Cortex of kidney (tissue), 1 donor: ENCODE data around the gene PEX14.
"Not testable (repeated sequence)": the region's sequence is repeated elsewhere in the genome, so short reads cannot be mapped to it uniquely, and the experiment has no call there.

Experiments used
- DNase-seq: peaks from one replicate; lab custom pipeline; 2025; lab: John Stamatoyannopoulos, UW

The PEX14 gene

GRCh38 chr1:10450156-10450814 lies 24.5 kb upstream of the PEX14 start:
- no peak for DNase-seq

DNA sequence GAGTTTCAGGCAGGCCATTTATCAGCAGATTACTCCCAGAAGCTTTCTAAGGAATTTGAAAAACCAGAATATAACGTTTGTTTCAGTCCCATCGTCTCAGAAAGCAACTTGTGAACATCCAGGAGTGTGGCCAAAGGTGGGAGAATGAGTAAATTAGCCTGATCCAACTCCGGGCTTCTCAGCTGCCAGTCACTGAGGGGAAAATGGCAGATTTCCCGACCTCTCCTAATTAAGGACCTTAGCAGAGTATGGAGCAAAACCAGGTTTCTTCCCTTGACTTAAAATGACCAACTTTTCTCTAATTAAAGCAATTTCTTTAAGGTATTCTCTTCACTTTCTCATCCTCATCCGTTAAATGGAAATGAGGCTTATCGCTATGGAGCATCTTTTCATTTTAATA lies 23.9 kb upstream of the PEX14 start:
- no peak for DNase-seq

DNA sequence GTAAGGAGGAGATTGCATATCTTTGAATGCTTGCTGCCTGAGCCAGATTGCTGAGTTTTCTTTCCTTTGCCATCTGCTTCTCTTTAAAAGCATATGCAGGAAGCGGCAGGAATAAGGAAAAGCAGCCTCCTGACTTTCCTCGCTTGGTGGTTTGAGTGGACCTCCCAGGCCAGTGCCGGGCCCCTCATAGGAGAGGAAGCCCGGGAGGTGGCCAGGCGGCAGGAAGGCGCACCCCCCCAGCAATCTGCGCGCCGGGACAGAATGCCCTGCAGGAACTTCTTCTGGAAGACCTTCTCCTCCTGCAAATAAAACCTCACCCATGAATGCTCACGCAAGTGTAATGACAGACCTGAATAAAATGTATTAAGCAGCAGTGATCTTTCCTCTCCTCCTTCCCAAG lies 23.5 kb upstream of the PEX14 start:
- no peak for DNase-seq

DNA sequence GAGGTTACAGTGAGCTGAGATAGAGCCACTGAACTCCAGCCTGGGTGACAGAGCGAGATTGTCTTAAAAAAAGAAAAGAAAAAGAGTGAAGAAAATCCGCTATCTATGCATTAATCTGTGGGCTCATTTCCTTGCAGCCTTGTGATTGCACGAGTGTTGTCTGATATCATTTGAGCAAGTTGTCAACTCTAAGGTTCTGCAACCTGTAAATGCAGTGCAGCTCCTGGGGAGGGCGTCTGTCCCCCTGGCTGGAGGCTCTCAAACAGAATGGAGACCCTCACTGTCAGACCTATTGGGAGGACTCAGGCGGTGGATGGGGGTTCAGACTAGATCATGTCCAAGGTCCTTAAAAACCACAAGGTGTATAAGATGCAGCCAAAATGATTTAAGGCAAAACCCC lies 18.7 kb upstream of the PEX14 start:
- DNase-seq: no peak

DNA sequence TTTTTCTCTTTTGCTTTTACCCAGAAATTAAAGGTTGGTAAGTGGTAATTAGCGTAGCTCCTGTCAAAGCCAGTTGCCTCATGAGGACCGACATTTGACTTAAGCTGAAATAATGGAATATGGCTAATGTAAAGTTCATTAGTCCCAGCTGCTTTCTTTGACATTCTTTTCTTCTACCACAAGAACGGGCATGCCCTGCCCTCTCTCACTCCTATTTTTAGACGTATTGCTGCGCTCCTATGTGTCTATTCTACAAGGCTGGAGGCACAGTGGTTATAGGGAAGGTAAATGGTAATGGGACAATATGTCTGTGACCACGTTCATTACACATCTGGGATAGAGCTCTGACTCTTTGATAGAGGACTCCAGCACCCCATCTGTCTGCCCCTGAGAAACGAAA lies 18.1 kb upstream of the PEX14 start:
- DNase-seq: no peak

GRCh38 chr1:10457462-10457861 lies 17.3 kb upstream of the PEX14 start:
- DNase-seq: not testable (repeated sequence)

DNA sequence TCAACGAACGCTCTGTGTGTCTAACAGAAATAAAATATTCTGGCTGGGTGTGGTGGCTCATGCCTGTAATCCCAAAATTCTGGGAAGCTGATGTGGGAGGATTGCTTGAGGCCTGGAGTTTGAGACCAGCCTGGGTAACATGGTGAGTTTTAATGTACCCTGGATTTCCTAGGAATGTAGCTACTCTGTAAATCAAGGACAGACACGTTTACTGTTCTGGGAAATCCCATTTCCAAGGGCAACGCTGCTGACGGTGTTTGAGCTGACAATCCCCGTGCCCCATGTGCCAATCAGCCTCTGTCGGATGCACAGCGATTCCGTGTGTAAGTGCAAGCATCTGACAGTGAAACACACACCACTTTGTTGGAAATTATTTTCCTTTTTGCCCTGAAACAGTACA lies 16.9 kb upstream of the PEX14 start:
- DNase-seq: no peak

DNA sequence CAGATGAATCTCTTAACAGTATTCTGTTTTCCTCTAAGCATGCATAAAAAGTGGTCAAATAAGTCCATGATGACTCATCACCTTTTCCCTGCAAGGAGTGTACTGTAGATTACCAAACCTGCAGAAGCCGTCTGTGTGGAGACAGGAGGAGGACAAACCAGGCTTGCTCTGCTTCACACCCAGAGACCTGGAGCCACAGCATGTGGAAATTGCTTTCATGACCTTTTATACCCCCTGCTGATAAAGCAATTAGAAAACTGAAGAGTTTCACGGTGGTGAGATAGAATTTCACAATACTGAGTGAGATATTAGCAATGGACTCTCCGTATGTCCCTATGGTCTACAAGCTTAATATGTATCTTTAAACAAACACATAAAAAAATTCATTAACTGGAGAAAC lies 15.6 kb upstream of the PEX14 start:
- DNase-seq: no peak

- DNase-seq: no peak
These were observed 7.7 kb upstream of the PEX14 start for GRCh38 chr1:10467078-10467477.

- DNase-seq: no peak
These were observed 4.7 kb upstream of the PEX14 start for GRCh38 chr1:10470043-10470442.

- DNase-seq: no peak
These were observed 3.1 kb upstream of the PEX14 start for GRCh38 chr1:10471411-10472219.

- DNase-seq: no peak
These were observed 2.3 kb upstream of the PEX14 start, which contains the start of gene DFFA for GRCh38 chr1:10472220-10473144. DFFA (minus strand) TSS chr1:10472529; CDS start chr1:10472458, 71 bp downstream.

DNA sequence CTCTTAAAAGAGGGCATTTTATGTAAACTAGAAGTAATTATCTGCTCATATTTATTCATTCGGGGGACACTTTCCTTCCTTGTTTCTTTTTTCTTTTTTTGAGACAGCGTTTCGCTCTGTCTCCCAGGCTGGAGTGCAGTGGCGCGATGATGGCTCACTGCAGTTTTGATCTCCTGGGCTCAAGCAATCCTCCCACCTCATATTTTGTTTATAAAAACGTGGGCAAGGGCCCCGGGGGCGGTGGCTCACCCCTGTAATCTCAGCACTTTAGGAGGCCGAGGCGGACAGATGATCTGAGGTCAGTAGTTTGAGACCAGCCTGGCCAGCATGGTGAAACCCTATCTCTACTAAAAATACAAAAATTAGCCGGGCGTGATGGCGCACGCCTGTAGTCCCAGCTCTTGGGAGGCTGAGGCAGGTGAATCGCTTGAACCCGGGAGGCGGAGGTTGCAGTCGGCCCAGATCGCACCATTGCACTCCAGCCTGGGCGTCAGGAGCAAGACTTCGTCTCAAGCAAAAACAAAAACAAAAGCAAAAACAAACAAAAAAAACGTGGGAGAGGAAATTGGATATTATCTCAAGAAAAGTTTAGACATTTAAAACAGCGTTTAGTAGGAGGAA lies 1.5 kb upstream of the PEX14 start:
- no peak for DNase-seq

GRCh38 chr1:10474309-10474612 lies 489 bp upstream of the PEX14 start:
- DNase-seq: not testable (repeated sequence)

GRCh38 chr1:10475510-10475909 lies 760 bp downstream of the PEX14 start:
- no peak for DNase-seq

DNA sequence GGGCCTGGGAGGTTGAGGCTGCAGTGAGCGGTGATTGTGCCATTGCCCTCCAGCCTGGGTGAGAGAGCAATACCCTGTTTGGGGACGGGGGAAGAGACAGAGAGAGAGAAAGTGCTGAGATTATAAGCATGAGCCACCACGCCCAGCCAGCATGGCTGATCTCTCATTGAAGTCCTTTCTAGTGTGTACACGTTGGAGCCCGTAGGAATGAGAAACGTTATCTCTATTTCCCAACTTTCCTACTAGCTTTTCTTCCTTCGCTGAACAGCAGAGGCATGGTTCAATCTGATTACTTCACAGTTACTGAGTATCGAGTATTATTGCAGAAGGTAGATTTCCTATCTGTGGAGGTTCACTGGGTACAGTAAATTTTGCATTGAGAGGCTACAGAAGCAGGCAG lies 4.5 kb downstream of the PEX14 start:
- DNase-seq: no peak

DNA sequence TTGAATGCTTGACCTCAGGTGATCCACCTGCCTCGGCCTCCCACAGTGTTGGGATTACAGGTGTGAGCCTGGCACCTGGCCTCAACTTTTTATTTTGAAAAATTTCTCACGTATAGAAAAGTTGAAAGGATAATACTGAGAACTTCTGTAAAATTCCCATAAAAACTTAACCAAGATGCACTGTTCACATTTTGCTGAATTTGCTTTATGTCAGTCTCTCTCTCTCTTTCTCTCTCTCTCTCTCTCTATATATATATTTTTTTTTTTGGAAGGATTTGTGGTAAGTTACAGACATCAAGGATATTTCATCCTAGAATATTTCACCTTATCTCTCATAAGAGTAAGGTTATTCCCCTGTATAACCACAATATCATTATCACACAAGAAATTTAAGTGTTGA lies 5.9 kb downstream of the PEX14 start:
- DNase-seq: no peak

DNA sequence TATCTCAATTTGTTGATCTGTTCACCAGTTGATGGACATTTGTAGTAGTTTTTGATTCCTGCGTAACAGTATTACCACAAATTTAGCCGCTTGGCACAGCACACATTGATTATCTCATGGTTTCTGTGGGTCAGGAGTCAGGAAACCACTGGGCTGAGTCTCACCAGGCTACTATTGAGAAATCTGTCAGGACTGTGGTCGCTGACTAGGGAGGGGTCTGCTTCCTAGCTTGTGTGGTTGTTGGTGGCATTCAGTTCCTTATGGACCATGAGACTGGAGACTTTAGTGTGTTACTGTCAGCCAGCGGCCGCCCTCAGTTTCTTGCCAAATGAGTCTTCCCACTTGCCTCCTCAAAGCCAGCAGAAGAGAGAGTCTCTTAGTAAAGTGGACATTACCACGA lies 9.8 kb downstream of the PEX14 start:
- no peak for DNase-seq

DNA sequence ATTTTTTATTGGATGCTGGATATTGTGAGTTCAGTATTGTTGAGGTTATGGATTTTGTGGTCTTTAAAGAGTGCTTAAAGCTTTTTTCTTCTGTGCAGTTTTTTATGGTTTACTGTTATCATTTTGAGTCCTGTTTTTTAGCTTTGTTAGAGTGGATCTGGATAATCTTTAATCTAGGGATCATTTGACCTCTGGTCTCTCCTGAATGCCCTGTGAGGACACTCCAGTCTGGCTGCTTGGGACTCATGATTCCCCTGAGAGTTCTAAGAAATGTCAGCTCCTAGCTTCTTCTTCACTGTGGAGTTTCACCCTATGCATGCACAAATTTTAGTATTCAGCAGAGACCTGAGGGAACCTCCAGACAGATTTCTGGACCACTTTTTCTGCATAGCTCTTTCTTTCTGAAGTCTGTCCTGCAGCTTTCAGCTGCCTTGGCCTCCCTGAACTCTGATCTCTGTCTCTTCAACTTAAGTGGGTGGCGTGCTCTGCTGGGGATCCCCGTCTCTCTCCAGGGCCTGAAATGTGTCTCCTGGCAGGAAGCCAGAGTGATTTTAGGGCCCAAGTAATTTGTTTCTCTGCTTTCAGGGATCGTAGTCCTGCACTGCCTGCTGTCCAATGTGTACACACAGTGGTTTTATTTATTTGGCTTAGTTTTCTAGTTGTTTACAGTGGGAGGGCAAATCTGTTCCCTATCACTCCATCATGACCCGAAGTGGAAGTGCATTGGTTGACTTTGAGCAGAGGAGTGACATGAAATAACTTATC lies 14.7 kb downstream of the PEX14 start:
- DNase-seq: no peak

DNA sequence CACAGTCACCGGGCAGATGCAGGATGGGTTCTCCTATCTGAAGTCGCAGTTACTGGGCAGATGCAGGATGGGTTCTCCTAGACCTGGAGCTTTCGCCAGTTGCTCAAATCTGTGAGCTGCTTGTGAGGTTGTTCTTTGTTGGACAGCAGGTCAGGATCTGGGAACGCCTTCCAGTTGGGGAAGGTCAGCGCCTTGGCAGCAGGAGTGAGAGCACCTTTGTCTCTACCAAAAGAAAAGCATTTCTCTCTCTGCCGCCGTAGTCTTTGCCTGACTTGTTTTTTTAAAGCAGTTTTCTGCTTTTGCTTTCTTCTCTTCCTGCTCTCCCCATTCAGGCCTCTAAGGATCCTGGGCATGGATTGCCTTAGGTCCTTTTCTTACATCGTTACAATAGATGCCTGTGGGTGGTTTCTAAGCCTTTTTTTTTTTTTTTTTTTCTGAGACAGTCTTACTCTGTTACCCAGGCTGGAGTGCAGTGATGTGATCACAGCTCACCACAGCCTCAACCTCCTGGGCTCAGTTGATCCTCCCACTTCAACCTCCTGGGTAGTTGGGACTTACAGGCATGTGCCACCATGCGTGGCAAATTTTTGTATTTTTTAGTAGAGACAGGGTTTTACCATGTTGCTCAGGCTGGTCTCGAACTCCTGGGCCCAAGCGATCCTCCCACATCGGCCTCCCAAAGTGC lies 15.7 kb downstream of the PEX14 start:
- DNase-seq: no peak

DNA sequence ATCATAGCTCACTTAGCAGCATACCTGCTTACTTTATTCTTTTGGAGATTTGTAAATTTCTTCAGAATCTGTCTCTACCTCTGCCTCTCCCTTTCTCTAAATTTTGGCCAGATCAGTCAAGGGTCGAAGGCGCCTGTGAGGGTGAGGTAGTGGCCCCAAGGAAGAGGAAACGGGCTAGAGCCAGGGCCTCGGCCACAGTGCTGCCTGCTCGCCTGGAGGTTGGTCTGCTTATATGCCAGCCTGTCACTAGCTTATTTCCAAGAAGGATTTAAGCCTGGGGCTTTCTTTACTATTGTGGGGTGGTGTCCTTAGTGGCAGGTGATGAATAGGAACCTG lies 19.6 kb downstream of the PEX14 start:
- no peak for DNase-seq
